ENCODE data around the gene SOX6.

DNA sequence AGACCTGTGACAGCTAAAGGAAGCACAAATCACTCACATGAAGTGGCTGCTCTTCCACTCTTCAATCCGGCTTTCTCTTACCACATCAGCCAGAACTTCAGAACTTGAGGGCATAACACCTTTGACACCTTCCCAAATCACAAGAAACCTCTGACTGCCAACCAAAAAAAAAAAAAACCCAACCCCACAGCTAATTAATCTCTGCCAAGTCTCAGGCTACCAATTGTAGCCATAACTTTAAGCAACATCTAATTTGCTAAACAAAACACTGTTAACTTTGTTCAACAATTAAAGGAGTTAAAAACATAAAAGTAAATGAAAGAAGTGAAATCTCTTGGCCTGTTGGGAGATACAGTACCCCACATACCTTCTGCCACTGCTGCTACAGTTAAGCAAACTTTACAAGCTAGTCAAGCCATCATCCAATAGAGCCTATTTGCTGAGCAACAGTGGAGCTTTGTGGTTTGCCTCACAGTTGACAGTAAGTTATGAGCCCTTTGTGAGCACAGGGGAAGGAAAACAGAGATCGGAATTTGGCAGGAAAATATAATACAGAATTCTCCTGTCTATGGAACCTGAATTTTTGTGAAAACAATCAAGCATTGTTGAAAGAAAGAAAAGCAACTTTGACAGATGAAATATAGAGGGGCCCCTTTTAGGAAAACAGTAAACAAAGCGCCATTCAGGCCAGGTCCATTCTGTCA lies at the start of gene SOX6:
- TF ChIP-seq, protein P1, sequence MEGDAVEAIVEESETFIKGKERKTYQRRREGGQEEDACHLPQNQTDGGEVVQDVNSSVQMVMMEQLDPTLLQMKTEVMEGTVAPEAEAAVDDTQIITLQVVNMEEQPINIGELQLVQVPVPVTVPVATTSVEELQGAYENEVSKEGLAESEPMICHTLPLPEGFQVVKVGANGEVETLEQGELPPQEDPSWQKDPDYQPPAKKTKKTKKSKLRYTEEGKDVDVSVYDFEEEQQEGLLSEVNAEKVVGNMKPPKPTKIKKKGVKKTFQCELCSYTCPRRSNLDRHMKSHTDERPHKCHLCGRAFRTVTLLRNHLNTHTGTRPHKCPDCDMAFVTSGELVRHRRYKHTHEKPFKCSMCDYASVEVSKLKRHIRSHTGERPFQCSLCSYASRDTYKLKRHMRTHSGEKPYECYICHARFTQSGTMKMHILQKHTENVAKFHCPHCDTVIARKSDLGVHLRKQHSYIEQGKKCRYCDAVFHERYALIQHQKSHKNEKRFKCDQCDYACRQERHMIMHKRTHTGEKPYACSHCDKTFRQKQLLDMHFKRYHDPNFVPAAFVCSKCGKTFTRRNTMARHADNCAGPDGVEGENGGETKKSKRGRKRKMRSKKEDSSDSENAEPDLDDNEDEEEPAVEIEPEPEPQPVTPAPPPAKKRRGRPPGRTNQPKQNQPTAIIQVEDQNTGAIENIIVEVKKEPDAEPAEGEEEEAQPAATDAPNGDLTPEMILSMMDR (IDR thresholded peaks at IDR 0.05), result no peak
- TF ChIP-seq POLR2A (IDR thresholded peaks at IDR 0.05) (no peak), POLR2AphosphoS5 (IDR thresholded peaks at IDR 0.05) (no peak)
